GM21737 (cell line): ENCODE data around the gene SREK1IP1.
"Not testable (repeated sequence)": the region's sequence is repeated elsewhere in the genome, so short reads cannot be mapped to it uniquely, and the experiment has no call there.

Source experiments
- ATAC-seq: cut with Tn5 transposase; IDR thresholded peaks from one replicate; pipeline ENCODE4 v1.9.1; 2021; ENCODE audit warnings: mild to moderate bottlenecking, moderate library complexity; ENCODE audit not compliant: unreplicated experiment

The SREK1IP1 gene

DNA sequence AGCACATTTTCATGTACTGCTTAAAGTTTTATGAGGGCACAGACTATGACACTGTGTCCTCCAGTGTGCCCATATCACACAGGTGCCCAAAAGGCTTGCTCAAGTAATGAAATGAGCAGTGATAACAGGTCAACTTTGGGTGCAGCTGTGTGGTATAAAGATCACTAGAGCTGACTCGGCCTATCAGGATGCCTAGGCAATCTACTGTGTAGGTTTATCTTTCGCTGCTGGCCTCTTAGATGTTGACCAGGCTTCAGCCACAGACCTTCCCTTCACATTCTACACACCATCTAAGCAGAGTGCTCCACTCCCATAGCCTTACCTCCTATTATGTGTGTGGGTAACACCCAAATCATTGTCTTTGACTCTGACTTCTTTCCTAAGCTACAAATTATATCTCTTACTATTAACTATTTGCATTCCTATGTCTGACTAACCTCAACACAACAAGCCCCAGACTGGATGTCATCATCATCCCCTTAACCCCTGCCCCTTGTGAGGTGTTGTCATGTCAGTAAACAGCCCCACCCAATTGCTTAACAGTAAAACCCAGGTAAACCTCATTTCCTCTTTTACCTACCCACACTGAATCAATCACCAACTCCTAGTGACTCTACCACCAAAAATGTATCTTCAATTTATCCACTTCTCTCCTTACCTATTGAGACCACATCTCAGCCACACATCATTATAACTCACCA is 2.5 kb downstream of the SREK1IP1 start:
- no peak for ATAC-seq

- no peak for ATAC-seq
Observed at GRCh38 chr5:64763948-64764503, 4.5 kb downstream of the SREK1IP1 start.

DNA sequence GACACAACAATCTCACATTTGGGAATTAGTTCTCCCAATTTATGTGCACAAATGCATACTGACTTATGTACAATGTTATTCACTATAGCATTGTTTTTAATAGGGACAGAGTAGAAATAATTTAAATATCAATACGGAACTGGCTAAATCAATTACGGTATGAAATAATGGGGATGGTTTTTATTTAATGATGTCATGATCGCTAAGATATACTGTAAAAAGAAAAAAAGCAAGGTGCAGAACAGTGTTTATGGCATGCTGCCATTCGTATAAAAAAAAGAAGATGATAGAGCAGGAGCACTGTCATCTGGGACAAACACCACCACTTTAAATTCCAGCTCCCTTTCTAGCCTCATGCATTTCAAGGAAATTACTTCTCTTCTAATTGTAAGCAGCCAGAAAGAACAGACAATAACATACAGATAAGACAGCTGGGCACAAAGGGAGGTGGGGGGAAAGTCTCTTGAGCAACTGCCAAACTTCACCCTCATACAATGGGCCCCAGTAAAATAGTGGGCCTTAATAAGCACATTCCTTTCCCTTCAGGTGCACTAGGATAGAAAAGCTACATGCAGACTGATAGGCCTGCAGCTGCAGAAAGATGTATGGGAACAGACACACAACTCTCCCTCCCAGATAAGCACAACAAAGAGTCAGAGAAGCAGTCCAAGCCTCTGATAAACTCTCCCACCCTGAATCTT is 8.4 kb downstream of the SREK1IP1 start:
- ATAC-seq: no peak

DNA sequence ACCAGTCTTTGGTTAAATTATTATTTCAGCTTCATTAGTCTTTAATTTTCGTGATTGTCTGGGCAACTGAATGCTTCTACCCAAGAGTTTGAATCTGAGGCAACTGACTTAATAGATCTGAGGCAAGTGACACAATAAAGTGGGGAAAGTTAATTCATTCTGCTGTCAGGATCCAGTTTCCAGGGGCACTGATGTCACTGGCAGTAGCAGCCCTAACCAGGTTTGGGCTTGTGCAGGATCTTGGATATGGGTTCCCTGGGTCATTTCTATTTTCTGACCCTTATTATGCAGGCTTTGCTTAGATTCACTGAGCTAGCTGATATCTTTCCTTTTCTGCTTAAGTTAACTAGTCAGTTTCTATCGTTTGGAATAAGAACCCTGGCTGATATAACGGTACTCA is 9.6 kb downstream of the SREK1IP1 start:
- no peak for ATAC-seq

GRCh38 chr5:64754066-64754465 is 14.4 kb downstream of the SREK1IP1 start:
- ATAC-seq: no peak

DNA sequence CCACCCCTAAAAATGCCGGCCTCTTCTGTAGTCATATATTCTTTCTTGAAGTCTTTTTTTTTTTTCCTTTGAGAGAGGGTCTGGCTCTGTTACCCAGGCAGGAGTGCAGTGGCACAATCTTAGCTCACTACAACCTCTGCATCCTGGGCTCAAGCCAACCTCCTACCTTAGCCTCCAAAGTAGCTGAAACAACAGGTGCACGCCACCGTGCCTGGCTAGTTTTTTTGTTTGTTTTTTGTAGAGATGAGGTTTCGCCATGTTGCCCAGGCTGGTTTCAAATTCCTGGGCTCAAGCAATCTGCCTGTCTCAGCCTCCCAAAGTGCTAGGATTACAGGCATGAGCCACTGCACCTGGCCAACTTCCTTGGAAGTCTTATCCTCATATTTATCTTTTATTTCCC is 19.1 kb downstream of the SREK1IP1 start:
- no peak for ATAC-seq

- no peak for ATAC-seq
Observed at GRCh38 chr5:64746446-64746845, 22.0 kb downstream of the SREK1IP1 start.

- no peak for ATAC-seq
Observed at GRCh38 chr5:64744914-64745313, 23.6 kb downstream of the SREK1IP1 start.

GRCh38 chr5:64742821-64743220 is 25.7 kb downstream of the SREK1IP1 start:
- ATAC-seq: no peak

- ATAC-seq: no peak
Observed at GRCh38 chr5:64742411-64742810, 26.1 kb downstream of the SREK1IP1 start.

DNA sequence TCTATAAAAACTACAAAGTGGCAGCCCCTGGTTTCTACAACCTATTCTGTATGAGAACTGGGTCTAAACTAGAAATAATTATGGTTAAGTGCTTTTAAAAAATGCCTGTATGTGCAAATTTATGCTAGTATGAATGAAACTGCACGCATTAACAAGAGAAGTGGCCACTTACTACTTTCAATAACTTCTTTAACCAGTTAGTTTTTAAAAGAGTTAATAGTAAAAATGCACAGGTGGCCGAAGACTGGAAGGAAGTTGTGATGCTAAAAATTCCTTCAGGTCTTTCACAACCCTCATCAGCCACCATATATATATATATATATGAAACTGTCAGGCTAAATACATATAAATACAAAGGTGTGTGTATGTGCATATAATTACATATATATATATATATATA is 41.3 kb downstream of the SREK1IP1 start:
- no peak for ATAC-seq

DNA sequence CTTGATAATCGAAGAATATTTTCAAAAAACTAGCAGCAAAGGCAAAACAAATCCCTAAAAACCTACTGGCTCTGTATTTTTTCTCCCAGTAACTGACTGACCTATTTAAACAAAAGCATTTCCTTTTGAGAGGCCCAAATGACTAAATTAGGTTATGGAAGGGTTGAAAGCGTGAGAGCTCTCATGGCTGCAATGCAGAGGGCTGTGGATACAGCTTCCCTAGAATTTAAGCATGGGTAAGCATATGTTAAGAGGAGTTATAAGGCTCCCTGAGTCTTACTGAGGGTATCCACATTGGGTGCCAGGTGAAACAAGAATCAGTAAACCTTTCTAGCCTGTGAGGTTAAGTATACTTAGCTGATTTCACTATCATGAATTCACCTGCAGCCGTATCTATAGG is 45.9 kb downstream of the SREK1IP1 start:
- ATAC-seq: no peak

DNA sequence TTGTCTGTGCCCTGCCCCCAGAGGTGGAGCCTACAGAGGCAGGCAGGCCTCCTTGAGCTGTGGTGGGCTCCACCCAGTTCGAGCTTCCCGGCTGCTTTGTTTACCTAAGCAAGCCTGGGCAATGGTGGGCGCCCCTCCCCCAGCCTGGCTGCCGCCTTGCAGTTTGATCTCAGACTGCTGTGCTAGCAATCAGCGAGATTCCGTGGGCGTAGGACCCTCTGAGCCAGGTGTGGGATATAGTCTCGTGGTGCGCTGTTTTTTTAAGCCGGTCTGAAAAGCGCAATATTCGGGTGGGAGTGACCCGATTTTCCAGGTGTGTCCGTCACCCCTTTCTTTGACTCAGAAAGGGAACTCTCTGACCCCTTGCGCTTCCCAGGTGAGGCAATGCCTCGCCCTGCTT is 54.0 kb downstream of the SREK1IP1 start:
- not testable (repeated sequence) for ATAC-seq

GRCh38 chr5:64707191-64707590 is 61.3 kb downstream of the SREK1IP1 start:
- ATAC-seq: no peak

- not testable (repeated sequence) for ATAC-seq
Observed at GRCh38 chr5:64706074-64706473, 62.4 kb downstream of the SREK1IP1 start.

DNA sequence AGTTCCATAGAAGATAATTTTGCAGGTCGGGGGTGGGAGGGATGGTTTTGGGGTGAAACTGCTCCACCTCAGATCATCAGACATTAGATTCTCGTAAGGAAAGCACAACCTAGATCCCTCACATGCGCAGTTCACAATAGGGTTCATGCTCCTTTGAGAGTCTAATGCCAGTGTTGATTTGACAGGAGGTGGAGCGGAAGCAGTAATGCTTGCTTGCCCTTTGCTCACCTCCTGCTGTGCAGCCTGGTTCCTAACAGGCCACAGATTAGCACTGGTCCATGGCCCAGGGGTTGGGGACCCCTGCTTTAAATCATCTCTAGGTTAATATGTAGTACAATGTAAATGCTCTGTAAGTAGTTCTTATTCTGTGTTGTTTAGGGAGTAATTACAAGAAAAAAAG is 67.7 kb downstream of the SREK1IP1 start:
- ATAC-seq: no peak

DNA sequence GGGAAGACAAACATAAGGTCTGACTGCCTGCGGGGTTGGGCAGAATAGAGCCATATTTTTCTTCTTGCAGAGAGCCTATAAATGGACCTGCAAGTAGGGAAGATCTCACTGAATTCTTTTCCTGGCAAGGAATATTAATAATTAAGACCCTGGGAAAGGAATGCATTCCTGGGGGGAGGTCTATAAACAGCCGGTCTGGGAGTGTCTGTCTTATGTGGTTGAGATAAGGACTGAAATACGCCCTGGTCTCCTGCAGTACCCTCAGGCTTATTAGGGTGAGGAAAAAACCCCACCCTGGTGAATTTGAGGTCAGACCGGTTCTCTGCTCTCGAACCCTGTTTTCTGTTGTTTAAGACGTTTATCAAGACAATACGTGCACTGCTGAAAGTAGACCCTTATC is 72.1 kb downstream of the SREK1IP1 start:
- not testable (repeated sequence) for ATAC-seq

DNA sequence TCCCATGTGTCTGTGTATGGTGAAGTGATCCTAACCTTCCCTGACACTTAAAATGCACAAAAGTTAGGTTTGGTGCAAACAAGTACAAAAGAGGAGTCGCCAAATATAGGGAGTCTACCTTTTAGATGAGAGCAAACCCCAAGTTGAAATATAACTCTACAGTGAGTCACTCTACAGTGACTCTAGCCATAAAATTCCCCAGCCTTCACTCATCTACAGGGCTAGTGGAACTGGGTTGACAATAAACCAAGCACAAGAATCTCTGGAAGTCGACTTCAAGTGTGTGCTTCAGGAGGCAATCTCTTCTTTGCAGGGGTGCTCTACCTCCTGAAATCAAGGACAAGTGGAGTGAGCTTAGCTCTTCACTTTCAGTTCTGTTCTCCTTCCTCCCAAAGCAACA is 74.9 kb downstream of the SREK1IP1 start:
- no peak for ATAC-seq

DNA sequence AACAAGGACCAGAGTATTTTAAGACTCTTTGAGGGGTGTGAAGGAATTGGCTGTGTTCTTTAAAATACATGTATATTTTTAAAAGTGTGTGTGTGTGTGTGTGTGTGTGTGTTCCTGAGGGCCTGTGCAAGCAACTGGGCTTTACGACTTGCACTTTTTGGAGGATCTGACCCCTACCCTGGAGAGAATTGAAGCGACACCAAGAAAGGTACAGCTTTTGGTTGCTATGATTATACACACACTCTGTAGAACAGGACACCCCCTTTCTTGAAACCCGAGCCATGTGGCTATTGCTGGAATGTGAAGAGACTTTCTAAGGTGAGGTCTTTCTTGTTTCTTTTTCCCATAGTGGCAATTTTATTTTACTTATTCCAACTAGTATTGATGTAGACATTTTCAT is 77.2 kb downstream of the SREK1IP1 start:
- ATAC-seq: no peak

- ATAC-seq: no peak
Observed at GRCh38 chr5:64690417-64691151, 77.9 kb downstream of the SREK1IP1 start, which contains the start of gene SHISAL2B. Gene SHISAL2B (plus strand): TSS chr5:64690503. CDS start chr5:64690624, 121 bp downstream.

DNA sequence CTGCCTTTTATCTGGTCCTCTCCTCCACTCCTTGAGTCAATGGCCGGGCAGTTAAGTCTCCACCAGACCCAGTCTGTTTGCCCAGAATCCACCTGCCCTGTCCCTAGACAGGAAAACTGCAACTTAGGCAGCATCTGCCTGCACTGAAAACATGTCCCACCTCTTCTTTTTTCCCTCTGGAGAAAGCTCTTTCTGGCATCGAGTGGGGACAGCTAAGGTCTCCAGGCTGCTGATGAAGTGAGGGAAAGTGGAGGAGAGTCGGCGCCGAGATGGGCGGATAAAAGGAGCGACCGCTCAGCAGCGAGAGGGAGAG is 78.4 kb downstream of the SREK1IP1 start:
- no peak for ATAC-seq

DNA sequence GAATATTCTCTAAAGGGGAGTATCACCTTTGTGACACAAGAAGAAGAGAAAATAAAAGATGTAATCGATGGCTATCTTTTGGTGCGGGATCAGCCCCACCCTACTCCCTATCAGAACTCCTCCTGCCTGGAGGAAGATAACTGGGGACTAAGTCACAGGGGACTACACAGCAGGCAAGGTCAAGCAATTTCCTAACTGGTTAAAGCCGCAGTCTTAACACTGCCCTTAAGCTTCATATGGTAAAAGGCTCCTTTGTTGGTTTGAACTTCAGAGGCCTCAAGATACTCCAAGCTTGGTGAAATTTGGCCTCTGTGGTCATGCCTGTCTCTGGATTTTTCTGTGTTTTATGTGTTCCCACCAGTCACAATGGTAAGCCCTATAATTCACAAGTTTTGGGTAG is 79.5 kb downstream of the SREK1IP1 start:
- no peak for ATAC-seq
